Measurements from ENCODE around the gene CHMP2A. TPM values are rescaled to one million over a fixed set of nuclear protein-coding genes. Genes with fewer than 3 reads are reported as not detected.

The CHMP2A gene
- total and polyA plus RNA-seq, 10 of the 15 experiments (the other 5 are each of a cell fraction or from before 2014, with no cell fraction given) = 69.5 to 172 (median 109) TPM

- TF ChIP-seq CREB1 (IDR thresholded peaks at IDR 0.05; ENCODE audit: low read depth) = no peak
- no peak for TF ChIP-seq SIX5 (IDR thresholded peaks at IDR 0.05; ENCODE audit: low read depth, low read length, severe bottlenecking)
- TF ChIP-seq MXI1 (IDR thresholded peaks at IDR 0.05; ENCODE audit: low read depth, low read length) = peak; percentile 97
- no peak; the same call in 1 of the 2 replicates for TF ChIP-seq HDGF (IDR thresholded peaks at IDR 0.05)
- TF ChIP-seq SREBF2 (IDR thresholded peaks at IDR 0.05; ENCODE audit: low read length) = no peak
- no peak for TF ChIP-seq RAD51 (IDR thresholded peaks at IDR 0.05)
- TF ChIP-seq ELK1 (IDR thresholded peaks at IDR 0.05; ENCODE audit: low read depth, low read length) = peak; percentile 79
- TF ChIP-seq TCF12 (IDR thresholded peaks at IDR 0.05; ENCODE audit: low read depth, low read length) = no peak
- peak; percentile 92 for TF ChIP-seq MYC (IDR thresholded peaks at IDR 0.05; ENCODE audit: insufficient read depth, insufficient read length, insufficient replicate concordance, low read length, severe bottlenecking)
- TF ChIP-seq RELB (IDR thresholded peaks at IDR 0.05; ENCODE audit: low read depth) = peak; percentile 70; the same call in 1 of the 2 replicates
- peak; percentile 50 for TF ChIP-seq CUX1 (IDR thresholded peaks at IDR 0.05; ENCODE audit: insufficient replicate concordance, low read depth, low read length)
- TF ChIP-seq PML (IDR thresholded peaks at IDR 0.05; ENCODE audit: low read length) = no peak
- TF ChIP-seq CBX3 (IDR thresholded peaks at IDR 0.05; ENCODE audit: borderline replicate concordance, low read depth) = no peak
- peak in 1 of 2 experiments; percentile 74; a peak in 1 of 4 replicates for TF ChIP-seq ETV6 (conservative IDR thresholded peaks at IDR 0.05 in 1 of 2, IDR thresholded peaks at IDR 0.05 in 1 of 2; ENCODE audit: borderline replicate concordance in 1 of 2, low read depth in 1 of 2)
- TF ChIP-seq PAX5 (IDR thresholded peaks at IDR 0.05; ENCODE audit: borderline replicate concordance, low read depth, low read length) = peak; percentile 94
- no peak for TF ChIP-seq CTCF (IDR thresholded peaks at IDR 0.05 in 2 of 3, conservative IDR thresholded peaks at IDR 0.05 in 1 of 3; ENCODE audit: control insufficient read depth in 2 of 3, extremely low read depth in 1 of 3, insufficient read depth in 1 of 3, low read depth in 3 of 3, low read length in 3 of 3)
- TF ChIP-seq USF2 (IDR thresholded peaks at IDR 0.05; ENCODE audit: borderline replicate concordance, low read depth, low read length) = no peak
- no peak for TF ChIP-seq RELA (IDR thresholded peaks at IDR 0.05; ENCODE audit: borderline replicate concordance, partially characterized antibody)
Measured at GRCh38 chr19:58559275-58560006, 4.5 kb upstream of the CHMP2A start (continued).

Data from GM12878 (cell line).